ENCODE data around the gene ACAD10.
A peak's percentile ranks its signal among the peaks of the same experiment; 100 is the strongest.

ACAD10 gene

GRCh38 chr12:111745211-111745610 lies 59.4 kb downstream of the ACAD10 start:
- DNase-seq (ENCODE audit: low read depth), result no peak
- TF ChIP-seq MYC (IDR thresholded peaks at IDR 0.05; ENCODE audit: low read depth, low read length) (no peak), POLR2A (IDR thresholded peaks at IDR 0.05; ENCODE audit: extremely low read depth, insufficient read length) (no peak), CTCF (IDR thresholded peaks at IDR 0.05; ENCODE audit: low read depth, low read length) (no peak), MAX (IDR thresholded peaks at IDR 0.05; ENCODE audit: low read depth, low read length) (no peak)
- no peak overlapping the region for H3K4me3 ChIP-seq (ENCODE audit: low read depth, low read length)

GRCh38 chr12:111747333-111747732 lies 61.5 kb downstream of the ACAD10 start:
- TF ChIP-seq CTCF (IDR thresholded peaks at IDR 0.05; ENCODE audit: low read depth, low read length) (no peak), MYC (IDR thresholded peaks at IDR 0.05; ENCODE audit: low read depth, low read length) (no peak), MAX (IDR thresholded peaks at IDR 0.05; ENCODE audit: low read depth, low read length) (no peak), POLR2A (IDR thresholded peaks at IDR 0.05; ENCODE audit: extremely low read depth, insufficient read length) (no peak)
- DNase-seq (ENCODE audit: low read depth), result no peak
- H3K4me3 ChIP-seq (ENCODE audit: low read depth, low read length), result no peak overlapping the region

GRCh38 chr12:111748151-111748672 lies 62.4 kb downstream of the ACAD10 start:
- TF ChIP-seq POLR2A (IDR thresholded peaks at IDR 0.05; ENCODE audit: extremely low read depth, insufficient read length), result no peak
- no peak for TF ChIP-seq MAX (IDR thresholded peaks at IDR 0.05; ENCODE audit: low read depth, low read length)
- TF ChIP-seq MYC (IDR thresholded peaks at IDR 0.05; ENCODE audit: low read depth, low read length), result no peak
- TF ChIP-seq CTCF (IDR thresholded peaks at IDR 0.05; ENCODE audit: low read depth, low read length), result no peak
- H3K4me3 ChIP-seq (ENCODE audit: low read depth, low read length), result no peak overlapping the region
- DNase-seq (ENCODE audit: low read depth), result no peak

GRCh38 chr12:111748867-111749266 lies 63.0 kb downstream of the ACAD10 start:
- no peak for DNase-seq (ENCODE audit: low read depth)
- no peak for TF ChIP-seq POLR2A (IDR thresholded peaks at IDR 0.05; ENCODE audit: extremely low read depth, insufficient read length)
- no peak overlapping the region for H3K4me3 ChIP-seq (ENCODE audit: low read depth, low read length)

GRCh38 chr12:111749391-111749790 lies 63.5 kb downstream of the ACAD10 start:
- no peak overlapping the region for H3K4me3 ChIP-seq (ENCODE audit: low read depth, low read length)
- no peak for DNase-seq (ENCODE audit: low read depth)
- no peak for TF ChIP-seq POLR2A (IDR thresholded peaks at IDR 0.05; ENCODE audit: extremely low read depth, insufficient read length)
- no peak for TF ChIP-seq MYC (IDR thresholded peaks at IDR 0.05; ENCODE audit: low read depth, low read length)
- TF ChIP-seq CTCF (IDR thresholded peaks at IDR 0.05; ENCODE audit: low read depth, low read length), result no peak
- no peak for TF ChIP-seq MAX (IDR thresholded peaks at IDR 0.05; ENCODE audit: low read depth, low read length)

GRCh38 chr12:111753144-111753881 lies 67.5 kb downstream of the ACAD10 start:
- peak; percentile 85 for DNase-seq (ENCODE audit: low read depth)
- TF ChIP-seq MYC (IDR thresholded peaks at IDR 0.05; ENCODE audit: low read depth, low read length), result 0 out of 2 replicates have a peak, but pooled peaks have one; percentile 27
- TF ChIP-seq CTCF (IDR thresholded peaks at IDR 0.05; ENCODE audit: low read depth, low read length), result peak; percentile 98
- TF ChIP-seq MAX (IDR thresholded peaks at IDR 0.05; ENCODE audit: low read depth, low read length), result peak; percentile 38; the same call in 1 of the 2 replicates
- no peak for TF ChIP-seq POLR2A (IDR thresholded peaks at IDR 0.05; ENCODE audit: extremely low read depth, insufficient read length)
- no peak overlapping the region for H3K4me3 ChIP-seq (ENCODE audit: low read depth, low read length)

All from NB4 (cell line).